Activated T-helper 1 cell treated with anti-CD3 and anti-CD28 coated beads, Interleukin-12 subunit alpha, Interleukin-12 subunit beta, Interleukin-2, Interleukin-4 antibody, amounts not matched to agents 30 ng/mL and 10 ng/mL and 1 ng/mL, durations not matched to agents 14 hours and 24 hours and 36 hours (primary cell): ENCODE data around the gene CUX1. TPM values are rescaled to one million over a fixed set of nuclear protein-coding genes. Genes with fewer than 3 reads are reported as not detected.

Source experiments
- DNase-seq: peaks from one replicate; pipeline ENCODE4 v3.0.0; 2021; ENCODE audit warnings: low spot score
- H3K27ac Mint-ChIP-seq: one replicate; pipeline ENCODE4 v1.8.0; 2021; ENCODE audit warnings: mild to moderate bottlenecking, mixed read lengths
- H3K27me3 Mint-ChIP-seq: one replicate; pipeline ENCODE4 v1.8.0; 2022; ENCODE audit warnings: mild to moderate bottlenecking, moderate library complexity, mixed read lengths; ENCODE audit not compliant: insufficient read depth
- H3K36me3 Mint-ChIP-seq: one replicate; pipeline ENCODE4 v1.8.0; 2021; ENCODE audit warnings: low read depth, mixed read lengths
- H3K4me1 Mint-ChIP-seq: one replicate; pipeline ENCODE4 v1.8.0; 2021; ENCODE audit warnings: low read depth, mixed read lengths
- H3K4me3 Mint-ChIP-seq: one replicate; pipeline ENCODE4 v1.8.0; 2021; ENCODE audit warnings: mild to moderate bottlenecking, moderate library complexity, mixed read lengths
- H3K9me3 Mint-ChIP-seq: one replicate; pipeline ENCODE4 v1.8.0; 2021; ENCODE audit warnings: mixed read lengths
- intact Hi-C: fragments of 100-400 bp; cut with micrococcal nuclease; formaldehyde crosslinking; loops from one replicate; pipeline ENCODE4 v1.15.1; 2024
- total RNA-seq: library from RNA; stranded (reverse); gene quantifications from 2 replicates; pipeline ENCODE4 v1.2.3, GENCODE V29; 2022

The CUX1 gene
- total RNA-seq, 1 donor from 2014 or later, result 26.9 TPM

DNA sequence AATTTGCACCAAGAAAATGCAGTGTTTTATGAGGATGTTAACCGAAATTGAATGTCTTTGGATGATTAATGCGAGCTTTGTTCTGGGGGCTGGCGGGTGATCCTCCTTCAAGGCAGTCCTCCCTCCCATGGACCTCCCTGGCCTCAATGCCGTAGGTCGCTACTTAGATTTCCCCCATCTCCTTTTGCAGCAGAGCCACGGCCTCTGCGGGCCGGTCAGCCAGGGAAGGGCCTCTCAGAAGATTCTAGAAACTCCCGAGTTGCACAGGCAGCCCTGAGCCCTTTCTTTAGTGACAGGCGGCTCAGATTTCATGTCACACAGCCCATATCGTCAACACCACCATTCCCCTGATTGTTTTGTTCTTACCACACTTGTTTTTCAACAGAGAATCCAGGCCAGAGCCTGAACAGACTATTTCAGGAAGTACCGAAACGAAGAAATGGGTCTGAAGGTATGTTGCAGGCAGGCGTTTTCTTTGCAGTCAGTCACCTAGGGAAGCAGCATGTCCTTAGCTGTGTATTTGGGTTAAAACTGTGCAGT, 381.1 kb downstream of the CUX1 start:
- no peaks in the 10 kb centered on the region for H3K9me3 Mint-ChIP-seq
- no peak for DNase-seq
- no peaks in the 10 kb centered on the region for H3K36me3 Mint-ChIP-seq
- H3K4me1 Mint-ChIP-seq, result no peaks in the 10 kb centered on the region
- no peak overlapping the region for H3K27ac Mint-ChIP-seq
- H3K27me3 Mint-ChIP-seq, result no peaks in the 10 kb centered on the region
- intact Hi-C loops, result no loop called here
- no peak overlapping the region for H3K4me3 Mint-ChIP-seq

DNA sequence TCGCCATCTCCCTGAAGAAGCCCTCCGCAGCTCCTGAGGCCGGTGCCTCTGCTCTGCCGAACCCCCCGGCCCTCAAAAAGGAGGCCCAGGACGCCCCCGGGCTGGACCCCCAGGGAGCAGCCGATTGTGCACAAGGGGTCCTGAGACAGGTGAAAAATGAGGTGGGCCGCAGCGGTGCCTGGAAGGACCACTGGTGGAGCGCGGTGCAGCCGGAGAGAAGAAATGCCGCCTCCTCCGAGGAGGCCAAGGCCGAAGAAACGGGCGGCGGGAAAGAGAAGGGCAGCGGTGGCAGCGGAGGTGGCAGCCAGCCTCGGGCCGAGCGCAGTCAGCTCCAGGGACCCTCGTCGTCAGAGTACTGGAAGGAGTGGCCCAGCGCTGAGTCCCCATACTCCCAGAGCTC, 384.1 kb downstream of the CUX1 start:
- no peaks in the 10 kb centered on the region for H3K36me3 Mint-ChIP-seq
- no peak for DNase-seq
- H3K4me3 Mint-ChIP-seq, result no peak overlapping the region
- no peaks in the 10 kb centered on the region for H3K4me1 Mint-ChIP-seq
- H3K9me3 Mint-ChIP-seq, result no peaks in the 10 kb centered on the region
- no peaks in the 10 kb centered on the region for H3K27me3 Mint-ChIP-seq
- intact Hi-C loops, result no loop called here
- no peak overlapping the region for H3K27ac Mint-ChIP-seq

DNA sequence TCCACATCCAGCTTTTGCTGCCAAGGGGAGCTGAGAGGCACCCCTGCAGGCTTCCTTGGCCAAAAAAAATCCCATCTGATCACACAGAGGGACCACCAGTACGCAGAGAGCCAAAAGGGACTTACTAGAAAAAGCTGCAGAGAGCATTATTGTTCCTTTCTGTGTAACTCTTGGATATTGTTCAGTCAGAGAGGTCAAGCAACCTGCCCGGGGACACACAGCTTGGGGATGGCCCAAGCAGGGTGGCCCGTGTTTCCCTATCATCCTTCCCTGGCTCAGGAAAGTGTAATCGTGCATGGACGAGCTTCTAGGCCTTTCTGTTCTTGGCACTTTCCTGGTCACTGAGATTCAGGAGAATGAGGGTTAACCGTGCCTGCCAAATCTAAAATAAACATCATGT, 385.1 kb downstream of the CUX1 start:
- Mint-ChIP-seq H3K27me3 (no peaks in the 10 kb centered on the region), H3K4me3 (no peak overlapping the region), H3K27ac (no peak overlapping the region), H3K9me3 (no peaks in the 10 kb centered on the region), H3K4me1 (no peaks in the 10 kb centered on the region), H3K36me3 (no peaks in the 10 kb centered on the region)
- intact Hi-C loops, result no loop called here
- DNase-seq, result no peak

DNA sequence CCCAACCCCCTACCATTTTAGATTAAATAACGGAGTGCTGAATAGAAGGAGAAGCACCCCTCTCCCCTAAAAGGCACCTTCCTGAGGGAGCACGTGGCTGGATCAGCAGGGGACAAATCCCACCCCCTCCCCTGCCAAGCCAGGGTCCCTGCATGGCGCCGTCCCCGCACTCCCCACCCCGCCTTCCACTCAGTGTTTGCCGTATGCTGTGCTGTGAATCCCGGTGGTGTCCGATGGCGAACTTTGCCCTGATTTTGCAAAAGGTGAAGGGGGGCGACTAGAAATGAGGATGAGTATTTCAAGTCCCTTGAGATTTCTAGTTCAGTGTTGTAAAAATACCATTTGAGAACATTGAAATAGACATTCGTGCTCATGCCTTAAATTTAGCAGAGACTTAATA, 385.8 kb downstream of the CUX1 start:
- no peak overlapping the region for H3K4me3 Mint-ChIP-seq
- DNase-seq, result no peak
- H3K27me3 Mint-ChIP-seq, result no peaks in the 10 kb centered on the region
- intact Hi-C loops, result no loop called here
- no peaks in the 10 kb centered on the region for H3K9me3 Mint-ChIP-seq
- no peak overlapping the region for H3K27ac Mint-ChIP-seq
- H3K36me3 Mint-ChIP-seq, result no peaks in the 10 kb centered on the region
- no peaks in the 10 kb centered on the region for H3K4me1 Mint-ChIP-seq

DNA sequence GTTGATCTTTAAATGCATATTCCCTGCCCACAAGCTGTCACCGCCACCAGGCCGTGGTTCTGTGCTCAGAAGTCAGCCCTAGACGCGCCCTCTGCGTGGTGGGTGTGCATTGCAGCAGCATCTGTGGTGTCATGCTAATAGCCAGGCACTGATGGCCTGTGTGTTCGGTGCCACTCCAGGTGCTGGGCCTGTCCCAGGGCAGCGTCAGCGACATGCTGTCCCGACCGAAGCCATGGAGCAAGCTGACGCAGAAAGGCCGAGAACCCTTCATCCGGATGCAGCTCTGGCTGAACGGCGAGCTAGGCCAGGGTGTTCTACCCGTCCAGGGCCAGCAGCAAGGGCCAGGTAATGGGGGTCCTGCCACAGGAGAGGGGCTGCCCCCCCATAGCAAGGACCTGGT, 386.8 kb downstream of the CUX1 start:
- intact Hi-C loops, result no loop called here
- no peaks in the 10 kb centered on the region for H3K36me3 Mint-ChIP-seq
- no peak overlapping the region for H3K27ac Mint-ChIP-seq
- no peak overlapping the region for H3K4me3 Mint-ChIP-seq
- no peaks in the 10 kb centered on the region for H3K27me3 Mint-ChIP-seq
- H3K4me1 Mint-ChIP-seq, result no peaks in the 10 kb centered on the region
- H3K9me3 Mint-ChIP-seq, result no peaks in the 10 kb centered on the region
- no peak for DNase-seq

DNA sequence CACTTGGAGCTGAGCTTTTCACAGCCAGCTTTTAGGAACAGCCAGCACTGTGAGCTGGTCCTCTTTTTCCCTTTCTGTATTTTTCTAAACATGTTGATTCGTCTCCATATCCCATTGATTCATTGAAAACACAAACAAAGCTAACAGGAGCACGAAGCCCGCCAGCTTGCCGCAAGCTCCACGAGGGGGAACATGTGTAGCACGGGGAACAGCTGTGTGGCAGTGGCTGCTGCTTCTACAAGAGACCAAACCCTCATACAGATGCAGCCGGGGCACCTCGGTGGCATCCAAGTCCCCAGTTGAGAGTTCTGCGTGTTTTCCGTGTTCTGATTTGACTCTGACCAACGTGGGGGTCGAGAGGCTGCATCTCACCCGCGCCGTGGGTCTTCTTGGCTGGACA, 388.5 kb downstream of the CUX1 start:
- H3K4me1 Mint-ChIP-seq, result no peaks in the 10 kb centered on the region
- intact Hi-C loops, result no loop called here
- H3K27ac Mint-ChIP-seq, result no peak overlapping the region
- no peaks in the 10 kb centered on the region for H3K27me3 Mint-ChIP-seq
- H3K9me3 Mint-ChIP-seq, result no peaks in the 10 kb centered on the region
- no peaks in the 10 kb centered on the region for H3K36me3 Mint-ChIP-seq
- no peak for DNase-seq
- H3K4me3 Mint-ChIP-seq, result no peak overlapping the region

DNA sequence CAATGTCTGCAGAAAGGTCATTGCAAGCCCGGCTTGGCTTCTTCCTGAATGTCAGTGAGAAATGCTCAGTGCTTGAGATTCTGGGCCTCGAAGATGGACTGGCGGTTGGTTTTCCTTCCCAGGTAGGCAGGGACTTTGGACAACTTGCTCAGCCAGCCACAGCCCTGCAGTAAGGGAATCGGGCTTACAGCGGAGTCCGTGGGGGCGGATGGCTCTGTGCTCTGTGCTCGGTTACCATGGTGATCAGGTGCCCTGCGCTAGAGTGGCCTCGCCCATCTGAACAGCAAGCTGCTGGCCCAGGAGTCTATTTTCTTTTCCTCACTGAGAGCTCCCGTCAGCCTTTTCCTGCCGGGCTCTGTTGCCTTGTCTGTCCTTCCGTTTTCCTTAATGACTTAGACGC, 391.4 kb downstream of the CUX1 start:
- Mint-ChIP-seq H3K4me3 (no peak overlapping the region), H3K4me1 (no peaks in the 10 kb centered on the region), H3K27ac (no peak overlapping the region), H3K27me3 (no peaks in the 10 kb centered on the region), H3K9me3 (no peaks in the 10 kb centered on the region), H3K36me3 (no peaks in the 10 kb centered on the region)
- intact Hi-C loops, result no loop called here
- DNase-seq, result no peak

DNA sequence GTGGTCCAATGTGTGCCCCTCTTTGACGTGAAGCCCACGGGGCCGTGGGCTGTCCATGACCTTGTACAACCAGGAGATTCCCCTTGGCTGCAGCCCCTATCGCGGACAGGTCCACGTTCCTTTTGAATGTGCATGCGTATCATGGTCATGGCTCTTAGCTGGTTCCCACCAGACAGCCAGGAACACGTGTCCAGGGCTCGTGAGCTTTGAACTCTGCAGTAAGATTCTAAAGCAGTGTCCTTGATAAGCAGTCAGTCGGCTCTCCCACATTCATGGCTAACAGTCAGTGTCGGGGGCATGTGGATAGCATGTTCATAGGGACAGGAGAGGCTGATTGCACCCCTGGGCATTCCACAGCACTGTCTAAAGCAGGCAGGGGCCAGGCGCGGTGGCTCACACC, 393.4 kb downstream of the CUX1 start:
- intact Hi-C loops, result no loop called here
- Mint-ChIP-seq H3K27me3 (no peaks in the 10 kb centered on the region), H3K4me3 (no peak overlapping the region), H3K27ac (no peak overlapping the region), H3K9me3 (no peaks in the 10 kb centered on the region), H3K36me3 (no peaks in the 10 kb centered on the region), H3K4me1 (no peaks in the 10 kb centered on the region)
- no peak for DNase-seq

DNA sequence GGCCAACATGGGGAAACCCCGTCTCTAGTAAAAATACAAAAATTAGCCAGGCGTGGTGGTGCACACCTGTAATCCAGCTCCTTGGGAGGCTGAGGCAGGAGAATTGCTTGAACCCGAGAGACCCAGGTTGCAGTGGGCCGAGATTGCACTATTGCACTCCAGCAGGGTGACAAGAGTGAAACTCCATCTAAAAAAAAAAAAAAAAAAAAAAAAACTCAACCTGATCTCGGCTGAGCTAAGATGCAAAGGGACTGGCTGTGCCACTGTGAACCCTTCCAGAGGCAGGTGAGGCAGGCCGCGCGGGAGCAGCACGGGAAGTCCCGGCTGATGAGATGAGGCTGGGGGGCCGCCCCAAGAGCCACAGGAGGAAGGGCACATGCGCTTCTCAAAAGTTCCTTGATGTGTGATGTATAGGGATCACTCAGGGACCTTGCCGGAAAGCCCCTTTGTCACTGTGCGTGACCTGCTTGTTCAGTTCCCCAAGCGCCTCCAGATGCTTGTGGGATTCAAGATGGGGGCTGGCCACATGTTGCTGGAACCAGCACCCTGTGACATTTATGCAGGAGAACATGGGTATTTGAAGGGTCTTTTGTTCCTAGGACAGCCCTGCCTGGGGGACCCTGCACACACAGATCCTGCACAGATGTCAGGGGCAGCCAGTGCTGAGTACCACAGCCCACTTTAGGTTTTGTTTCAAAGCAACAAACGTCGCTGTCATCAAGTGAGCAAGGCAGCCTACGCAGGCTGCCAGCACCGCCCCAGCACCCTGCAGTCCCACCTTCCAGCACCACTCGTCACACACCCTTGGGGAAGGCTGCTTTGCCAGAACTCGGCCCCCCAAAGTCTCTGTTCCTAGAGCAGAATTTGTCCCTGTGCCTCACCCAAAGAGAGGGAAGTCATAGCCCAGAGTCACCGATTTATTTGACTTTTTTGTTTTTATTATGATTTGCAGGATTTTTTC, 394.4 kb downstream of the CUX1 start:
- H3K9me3 Mint-ChIP-seq, result peaks cover 4% of the 10 kb centered on the region
- no peaks in the 10 kb centered on the region for H3K27me3 Mint-ChIP-seq
- intact Hi-C loops, result no loop called here
- H3K4me1 Mint-ChIP-seq, result peaks cover 4% of the 10 kb centered on the region
- no peak overlapping the region for H3K4me3 Mint-ChIP-seq
- no peak for DNase-seq
- H3K27ac Mint-ChIP-seq, result no peak overlapping the region
- peaks cover 2% of the 10 kb centered on the region for H3K36me3 Mint-ChIP-seq

DNA sequence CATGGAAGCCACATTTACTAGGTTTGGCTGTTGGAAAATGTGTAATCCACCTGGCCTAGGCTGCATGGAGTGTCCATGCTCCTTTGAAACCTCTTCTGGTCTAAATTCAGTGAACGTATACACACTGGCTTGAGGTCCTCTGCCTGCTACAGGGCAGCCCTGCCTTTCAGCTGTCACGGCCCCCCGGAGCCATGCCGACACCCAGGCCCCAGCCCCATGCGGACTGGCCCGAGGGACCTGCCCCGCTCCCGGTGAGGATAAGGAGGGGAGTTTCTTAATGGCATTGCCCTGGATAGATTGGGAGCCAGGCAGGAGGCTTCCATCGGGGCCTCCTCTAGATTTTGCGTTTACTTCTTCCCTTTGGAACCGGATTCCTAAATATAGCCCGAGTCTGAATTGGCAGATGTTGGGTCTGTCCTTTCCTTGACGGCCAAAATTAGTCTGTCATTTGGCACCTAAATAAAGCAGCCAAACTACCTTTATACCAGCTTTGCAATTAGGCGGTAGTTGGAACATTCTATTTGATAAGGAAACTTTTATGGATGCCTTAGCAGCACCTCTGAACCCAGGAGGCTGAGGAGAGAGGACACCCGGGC, 397.1 kb downstream of the CUX1 start:
- Mint-ChIP-seq H3K27me3 (no peaks in the 10 kb centered on the region), H3K27ac (no peak overlapping the region), H3K36me3 (peaks cover 2% of the 10 kb centered on the region), H3K4me1 (peaks cover 5% of the 10 kb centered on the region), H3K9me3 (peaks cover 5% of the 10 kb centered on the region), H3K4me3 (no peak overlapping the region)
- DNase-seq, result no peak
- intact Hi-C loops, result no loop called here

DNA sequence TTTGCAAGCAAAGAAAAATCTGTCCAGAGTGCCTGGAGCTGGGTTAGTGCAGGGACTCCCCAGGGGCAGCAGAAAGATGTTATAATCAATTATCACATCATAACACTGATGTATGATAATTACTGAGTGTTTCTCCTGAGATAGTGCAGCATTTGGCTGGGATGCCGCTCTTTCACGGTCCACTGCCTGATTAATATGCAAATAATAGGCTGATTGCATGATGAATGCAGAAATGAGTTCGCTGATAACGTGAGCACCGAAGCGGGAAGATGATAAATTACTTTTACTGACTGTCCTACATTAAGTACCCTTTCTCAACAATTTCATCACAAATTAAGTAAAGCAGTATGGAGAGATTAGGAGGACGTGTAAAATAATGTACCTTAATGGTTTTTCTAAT, 397.8 kb downstream of the CUX1 start:
- Mint-ChIP-seq H3K4me1 (peaks cover 5% of the 10 kb centered on the region), H3K36me3 (peaks cover 2% of the 10 kb centered on the region), H3K4me3 (no peak overlapping the region), H3K27me3 (no peaks in the 10 kb centered on the region), H3K27ac (no peak overlapping the region), H3K9me3 (peaks cover 5% of the 10 kb centered on the region)
- DNase-seq, result no peak
- intact Hi-C loops, result no loop called here

DNA sequence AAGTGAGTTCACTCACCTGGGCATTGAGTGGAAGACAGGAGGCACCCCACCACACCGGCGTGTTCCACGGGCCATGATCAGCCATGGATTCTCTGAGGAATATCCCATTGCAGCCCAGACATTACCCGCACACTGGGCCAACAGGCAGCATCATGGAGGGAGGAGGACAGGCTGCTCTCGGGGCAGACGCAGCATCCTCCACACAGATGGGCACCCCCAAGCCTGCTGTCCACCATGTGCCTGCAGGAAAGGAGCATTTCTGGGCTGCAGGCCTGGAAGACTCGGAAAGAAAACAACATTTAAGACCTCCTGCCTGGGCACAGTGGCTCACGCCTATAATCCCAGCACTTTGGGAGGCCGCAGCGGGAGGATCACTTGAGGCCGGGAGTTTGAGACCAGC, 398.3 kb downstream of the CUX1 start:
- no peaks in the 10 kb centered on the region for H3K27me3 Mint-ChIP-seq
- no peak overlapping the region for H3K4me3 Mint-ChIP-seq
- H3K36me3 Mint-ChIP-seq, result peaks cover 2% of the 10 kb centered on the region
- intact Hi-C loops, result no loop called here
- no peak for DNase-seq
- H3K27ac Mint-ChIP-seq, result no peak overlapping the region
- peaks cover 5% of the 10 kb centered on the region for H3K4me1 Mint-ChIP-seq
- H3K9me3 Mint-ChIP-seq, result peaks cover 5% of the 10 kb centered on the region

DNA sequence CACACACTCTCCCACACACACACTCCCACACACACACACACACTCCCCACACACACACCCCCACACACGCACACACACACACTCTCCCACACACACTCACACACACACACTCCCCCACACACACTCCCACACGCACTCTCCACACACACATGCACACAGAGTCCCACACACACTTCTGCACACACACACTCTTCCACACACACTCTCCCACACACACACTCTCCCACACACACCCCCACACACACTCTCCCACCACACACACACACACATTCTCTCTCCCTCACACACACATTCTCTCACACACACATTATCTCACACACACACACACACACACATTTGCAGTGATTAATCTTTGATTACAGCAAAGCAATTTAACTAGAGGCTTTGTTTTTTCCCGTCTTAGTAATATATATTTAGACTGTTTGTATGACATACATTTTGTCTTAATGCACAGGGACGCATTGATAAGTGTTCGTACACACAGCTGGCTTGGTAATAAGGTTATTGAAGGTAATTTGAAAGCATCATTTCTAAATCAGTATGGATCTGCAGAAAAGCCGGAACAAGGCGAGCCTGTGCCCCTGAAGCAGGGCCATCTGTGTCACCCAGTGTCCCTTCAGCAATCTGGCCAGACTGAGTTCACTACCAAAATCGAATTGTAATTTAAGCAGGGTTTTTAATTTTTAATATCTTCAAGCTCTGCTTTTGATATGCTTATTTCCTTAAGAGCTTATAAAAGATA, 399.3 kb downstream of the CUX1 start:
- Mint-ChIP-seq H3K4me3 (no peak overlapping the region), H3K36me3 (peaks cover 2% of the 10 kb centered on the region), H3K9me3 (peaks cover 5% of the 10 kb centered on the region), H3K27ac (no peak overlapping the region), H3K4me1 (peaks cover 5% of the 10 kb centered on the region), H3K27me3 (no peaks in the 10 kb centered on the region)
- DNase-seq, result no peak
- intact Hi-C loops, result no loop called here
